Measurements from ENCODE around the gene MPHOSPH9.
A peak's percentile ranks its signal among the peaks of the same experiment; 100 is the strongest.

The MPHOSPH9 gene

GRCh38 chr12:123143736-123144461 is 89.0 kb downstream of the MPHOSPH9 start:
- DNase-seq = no peak

DNA sequence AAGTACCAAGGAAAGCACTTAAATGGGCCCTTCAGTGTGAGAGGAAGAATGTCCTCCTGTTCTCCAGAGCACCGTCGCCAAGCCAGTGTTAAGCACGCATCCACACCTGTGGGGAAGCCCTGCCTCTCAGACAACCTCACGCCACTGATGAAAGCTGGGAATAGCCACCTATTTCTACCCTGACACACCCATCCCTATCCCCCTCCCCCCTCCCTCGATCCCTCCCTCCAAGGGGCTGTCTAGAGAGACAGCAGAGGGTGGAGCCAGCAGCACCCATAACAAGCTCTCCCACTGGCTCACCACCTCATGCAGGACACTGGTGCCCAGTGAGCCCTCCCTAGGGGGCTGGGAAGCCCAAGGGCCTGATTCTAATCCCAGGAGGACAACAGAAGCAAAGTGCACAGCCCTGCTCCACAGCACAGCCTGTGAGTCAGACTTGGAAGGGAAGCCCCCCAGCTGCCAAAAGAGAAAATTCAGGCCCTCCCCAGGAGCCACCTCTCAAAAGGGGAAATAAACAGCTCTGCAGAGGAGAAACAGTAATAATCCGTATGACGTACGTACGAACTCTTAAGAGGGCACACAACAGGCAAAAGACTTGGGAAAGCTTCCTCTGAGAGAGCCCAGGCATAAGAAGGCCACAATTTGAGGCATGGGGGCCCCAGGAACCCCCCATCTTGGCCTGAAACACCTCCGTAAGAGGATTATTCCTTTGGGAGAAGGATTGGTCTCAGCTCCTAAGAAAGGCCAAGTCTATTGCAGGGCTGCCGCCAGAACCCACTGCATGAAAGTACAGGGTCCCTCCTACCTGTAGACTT is 89.8 kb downstream of the MPHOSPH9 start:
- DNase-seq = peak; percentile 86

- DNase-seq = no peak
Measured at GRCh38 chr12:123142518-123142840, 90.5 kb downstream of the MPHOSPH9 start.

- no peak for DNase-seq
Measured at GRCh38 chr12:123141615-123142517, 91.1 kb downstream of the MPHOSPH9 start.

GRCh38 chr12:123140676-123141614 is 92.0 kb downstream of the MPHOSPH9 start:
- no peak for DNase-seq

- DNase-seq = no peak
Measured at GRCh38 chr12:123139926-123140675, 92.8 kb downstream of the MPHOSPH9 start.

- no peak for DNase-seq
Measured at GRCh38 chr12:123135688-123136087, 97.3 kb downstream of the MPHOSPH9 start.

GRCh38 chr12:123134826-123135225 is 98.1 kb downstream of the MPHOSPH9 start:
- no peak for DNase-seq

- no peak for DNase-seq
Measured at GRCh38 chr12:123134271-123134671, 98.7 kb downstream of the MPHOSPH9 start.

GRCh38 chr12:123133701-123134100 is 99.2 kb downstream of the MPHOSPH9 start:
- no peak for DNase-seq

DNA sequence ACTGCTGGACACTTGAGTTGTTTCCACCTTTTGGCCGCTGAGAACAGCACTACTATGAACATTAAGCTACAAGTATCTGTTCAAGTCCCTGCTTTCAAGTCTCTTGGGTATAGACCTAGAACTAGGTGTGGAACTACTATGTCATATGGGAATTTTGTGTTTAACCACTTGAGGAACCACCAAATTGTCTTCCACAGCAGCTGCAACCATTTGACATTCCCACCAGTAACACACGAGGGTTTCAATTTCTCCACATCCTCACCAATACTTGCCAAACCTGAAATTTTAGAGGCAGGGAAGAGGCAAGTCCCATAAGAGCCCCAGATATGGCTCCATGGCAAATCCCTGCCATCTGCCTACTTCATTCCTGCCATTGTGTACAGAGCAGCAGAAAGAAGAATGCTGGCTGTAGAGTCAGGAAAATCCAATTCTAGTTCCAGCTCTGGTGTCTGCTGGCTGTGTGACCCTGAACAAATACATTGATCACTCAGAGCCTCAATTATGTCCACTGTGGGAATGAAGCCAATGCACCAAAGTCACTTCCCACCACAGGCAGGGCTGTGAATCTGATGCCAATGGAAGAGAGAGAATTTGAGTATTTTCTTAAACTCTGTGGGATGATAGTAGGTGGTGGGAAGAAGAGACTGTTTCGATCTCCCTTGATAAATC is 99.9 kb downstream of the MPHOSPH9 start:
- DNase-seq = no peak

DNA sequence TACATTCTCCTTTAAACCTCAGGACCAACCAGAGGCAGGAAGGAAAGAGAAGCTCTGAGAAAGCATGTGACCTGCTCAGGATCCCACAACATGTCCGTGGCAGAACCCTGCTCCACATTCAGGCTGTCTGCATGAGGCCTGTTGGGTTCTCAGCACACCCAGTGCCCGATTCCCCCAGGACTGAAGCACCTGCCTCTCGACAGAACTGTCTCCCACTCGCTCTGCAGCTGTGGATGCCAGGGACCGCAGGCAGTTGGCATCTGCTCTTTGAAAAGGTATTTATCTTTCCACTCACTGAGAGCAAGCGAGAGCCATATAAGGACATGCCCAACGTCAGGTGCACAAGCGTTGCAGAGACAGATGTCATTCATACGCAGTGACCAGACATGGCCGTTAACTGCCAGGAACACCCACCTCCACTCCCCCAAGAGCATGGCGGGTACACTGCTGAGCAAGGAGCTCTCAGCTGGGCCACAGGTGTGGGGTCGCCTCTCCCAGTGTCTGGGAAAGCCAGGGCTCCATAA is 101.0 kb downstream of the MPHOSPH9 start:
- DNase-seq = peak; percentile 97

- peak; percentile 51 for DNase-seq
Measured at GRCh38 chr12:123131291-123131832, 101.6 kb downstream of the MPHOSPH9 start.

GRCh38 chr12:123129621-123130020 is 103.3 kb downstream of the MPHOSPH9 start:
- DNase-seq = no peak

DNA sequence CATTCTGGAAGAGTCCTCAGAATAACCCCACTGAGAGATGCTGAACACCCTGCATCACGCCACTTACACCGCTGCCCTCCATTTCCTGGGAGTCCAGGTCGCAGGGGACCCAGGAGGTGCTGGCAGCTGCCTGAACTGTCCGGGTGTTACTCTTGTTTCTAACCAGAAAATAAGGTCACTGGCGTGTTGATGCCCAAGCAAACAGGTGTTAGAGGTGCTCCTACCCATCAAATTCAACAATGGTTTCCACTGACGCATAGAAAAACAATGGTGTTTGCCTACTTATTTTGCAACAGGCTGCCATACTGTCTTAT is 105.8 kb downstream of the MPHOSPH9 start:
- no peak for DNase-seq

GRCh38 chr12:123126294-123127181 is 106.4 kb downstream of the MPHOSPH9 start:
- DNase-seq = no peak

DNA sequence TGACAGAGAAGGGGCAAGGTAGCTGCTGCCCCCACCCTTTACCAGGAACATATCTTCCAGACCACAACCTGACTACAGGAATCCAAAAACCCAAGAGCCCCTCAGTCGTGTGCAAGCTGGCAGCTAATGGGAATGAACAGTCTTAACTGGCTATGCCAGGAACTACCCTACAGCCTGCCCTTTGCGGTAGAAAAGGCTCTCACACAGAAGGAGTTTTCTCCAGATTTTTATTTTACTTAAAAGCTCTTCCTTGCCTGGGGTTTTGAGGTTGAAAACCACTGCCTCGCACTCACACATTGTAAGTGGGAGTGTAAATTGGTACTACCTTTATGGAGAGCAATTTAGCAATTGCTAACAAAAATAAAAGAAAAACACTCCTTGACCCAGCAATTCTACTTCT is 110.3 kb downstream of the MPHOSPH9 start:
- no peak for DNase-seq

GRCh38 chr12:123121670-123122069 is 111.3 kb downstream of the MPHOSPH9 start:
- no peak for DNase-seq

DNA sequence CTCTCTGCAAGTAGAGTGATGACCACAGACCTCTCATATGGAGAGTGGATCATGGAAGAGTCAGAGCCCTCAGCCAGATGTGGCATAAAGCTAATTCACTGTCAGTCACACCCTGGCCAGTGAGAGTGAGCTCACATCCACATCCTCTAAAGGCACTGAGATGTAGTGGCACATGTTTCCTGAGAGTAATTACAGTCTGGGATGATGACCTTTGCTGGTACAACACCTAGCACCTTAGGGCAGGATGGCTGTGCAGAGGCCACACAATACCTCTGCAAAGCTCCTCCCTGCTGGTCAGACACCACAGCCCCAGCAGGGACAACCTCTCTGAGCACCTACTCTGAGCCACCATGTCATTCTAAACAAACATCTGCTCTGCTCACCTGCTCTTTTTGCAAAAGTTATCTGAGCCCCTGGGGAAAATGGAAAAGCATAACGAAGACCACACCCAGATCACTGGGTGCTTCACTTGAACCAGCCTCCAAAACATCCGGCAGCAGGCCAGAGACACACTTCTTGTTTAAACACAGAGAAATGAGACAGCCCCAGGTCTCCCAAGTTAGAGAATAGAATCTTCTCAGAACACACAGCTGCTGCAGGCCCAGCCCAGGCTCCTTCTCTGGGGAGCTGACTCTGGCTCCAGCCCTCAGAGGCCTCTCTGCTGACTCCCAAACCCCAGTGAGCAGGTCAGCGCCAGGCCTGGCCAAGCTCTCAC is 112.3 kb downstream of the MPHOSPH9 start:
- peak; percentile 51 for DNase-seq
